Cardiac fibroblast (primary cell): ENCODE measurements around the gene SNAP91.
"Not testable (repeated sequence)": the region's sequence is repeated elsewhere in the genome, so short reads cannot be mapped to it uniquely, and the experiment has no call there.

Experiments
- DNase-seq, 2 donors: peaks; one replicate each; pipeline versions ENCODE4 v3.0.0 to v3.0.0-alpha.2; 2010; ENCODE audit warnings: low read depth in 2 of 2
- H3K4me3 ChIP-seq, 2 donors: replicated peaks in 1 of 2; 1 replicate in 1 of 2; 2 replicates in 1 of 2; pipeline ENCODE4 v1.5.1; 2011; ENCODE audit warnings: low read depth in 2 of 2, low read length in 2 of 2, mild to moderate bottlenecking in 2 of 2, moderate library complexity in 1 of 2
- CTCF ChIP-seq: IDR thresholded peaks from one replicate; pipeline ENCODE4 v1.5.1; 2011; ENCODE audit warnings: low read depth, mild to moderate bottlenecking, low read length, inconsistent platforms

SNAP91 gene

DNA sequence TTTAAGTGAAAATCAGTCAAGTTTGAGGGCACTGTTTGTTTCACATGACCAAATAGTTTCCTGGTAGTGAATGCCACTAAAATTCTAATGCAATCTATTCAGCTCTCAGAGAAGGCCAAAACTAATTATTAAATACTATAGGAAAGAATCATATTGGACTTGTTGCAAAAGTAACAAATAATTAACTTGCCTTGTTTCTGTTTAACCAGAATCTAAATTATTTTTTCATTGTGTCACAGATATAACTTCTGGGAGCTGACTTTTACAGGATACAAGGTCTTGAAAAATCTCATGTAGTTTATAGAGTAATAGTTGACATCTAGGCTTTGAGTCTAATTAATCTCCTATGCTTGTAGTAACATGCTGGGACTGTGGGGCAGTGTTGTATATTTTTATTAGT is 152.0 kb downstream of the SNAP91 start:
- H3K4me3 ChIP-seq = no peak overlapping the region
- DNase-seq = no peak
- no peak for TF ChIP-seq CTCF

GRCh38 chr6:83551748-83552147 is 157.2 kb downstream of the SNAP91 start:
- H3K4me3 ChIP-seq, DNase-seq: not testable (repeated sequence)

- H3K4me3 ChIP-seq, DNase-seq: not testable (repeated sequence)
These were observed 158.4 kb downstream of the SNAP91 start for GRCh38 chr6:83550482-83550881.

- DNase-seq = no peak
- TF ChIP-seq CTCF = no peak
- no peak overlapping the region for H3K4me3 ChIP-seq
These were observed 162.3 kb downstream of the SNAP91 start for GRCh38 chr6:83546636-83547035.

- no peak for DNase-seq
- no peak for TF ChIP-seq CTCF
- no peak overlapping the region for H3K4me3 ChIP-seq
These were observed 169.2 kb downstream of the SNAP91 start for GRCh38 chr6:83539678-83540077.

GRCh38 chr6:83536647-83537589 is 172.0 kb downstream of the SNAP91 start:
- no peak for TF ChIP-seq CTCF
- no peak for DNase-seq

GRCh38 chr6:83536034-83536646 is 172.8 kb downstream of the SNAP91 start:
- TF ChIP-seq CTCF = peak; percentile 77
- DNase-seq = peak; percentile 66 to 76
- no peak overlapping the region for H3K4me3 ChIP-seq

More at GRCh38 chr6:83536647-83537589, 172.0 kb downstream of the SNAP91 start:
- no peak overlapping the region for H3K4me3 ChIP-seq
